ENCODE data around the gene PDSS2. TPM values are rescaled to one million over a fixed set of nuclear protein-coding genes. Genes with fewer than 3 reads are reported as not detected.
"Not testable (repeated sequence)": the region's sequence is repeated elsewhere in the genome, so short reads cannot be mapped to it uniquely, and the experiment has no call there.

The PDSS2 gene
- total RNA-seq, 1 donor from 2014 or later = 14.9 TPM

- H3K4me1 Mint-ChIP-seq = peaks cover 17% of the 10 kb centered on the region
- H3K27ac Mint-ChIP-seq (ENCODE audit: unreplicated experiment) = peak within 1 kb of the TSS; percentile 97
- DNase-seq (ENCODE audit: low read depth, low spot score) = peak; percentile 76
- H3K9me3 Mint-ChIP-seq = no peaks in the 10 kb centered on the region
- H3K27me3 Mint-ChIP-seq (ENCODE audit: low read depth) = peaks cover 30% of the 10 kb centered on the region
- TF ChIP-seq CTCF (conservative IDR thresholded peaks at IDR 0.05) = peak; percentile 41
- no peaks in the 10 kb centered on the region for H3K36me3 Mint-ChIP-seq (ENCODE audit: low read depth)
- peak within 1 kb of the TSS; percentile 100 for H3K4me3 Mint-ChIP-seq
Observed at GRCh38 chr6:107489636-107490565, 30.5 kb upstream of the PDSS2 start, which contains the start of gene SOBP. SOBP (plus strand) TSS chr6:107490117; CDS start chr6:107490617, 500 bp downstream.

GRCh38 chr6:107488875-107489635 lies 29.7 kb upstream of the PDSS2 start:
- peak overlapping the region; percentile 97 for H3K27ac Mint-ChIP-seq (ENCODE audit: unreplicated experiment)
- no peak for TF ChIP-seq CTCF (conservative IDR thresholded peaks at IDR 0.05)
- no peaks in the 10 kb centered on the region for H3K36me3 Mint-ChIP-seq (ENCODE audit: low read depth)
- DNase-seq (ENCODE audit: low read depth, low spot score) = peak; percentile 53
- peak overlapping the region; percentile 100 for H3K4me3 Mint-ChIP-seq
- H3K4me1 Mint-ChIP-seq = peaks cover 13% of the 10 kb centered on the region
- peaks cover 30% of the 10 kb centered on the region for H3K27me3 Mint-ChIP-seq (ENCODE audit: low read depth)
- H3K9me3 Mint-ChIP-seq = no peaks in the 10 kb centered on the region

GRCh38 chr6:107488174-107488874 lies 29.0 kb upstream of the PDSS2 start:
- no peak for DNase-seq (ENCODE audit: low read depth, low spot score)
- H3K36me3 Mint-ChIP-seq (ENCODE audit: low read depth) = no peaks in the 10 kb centered on the region
- H3K27ac Mint-ChIP-seq (ENCODE audit: unreplicated experiment) = peak overlapping the region; percentile 97
- TF ChIP-seq CTCF (conservative IDR thresholded peaks at IDR 0.05) = no peak
- no peaks in the 10 kb centered on the region for H3K9me3 Mint-ChIP-seq
- peak overlapping the region; percentile 100 for H3K4me3 Mint-ChIP-seq
- H3K27me3 Mint-ChIP-seq (ENCODE audit: low read depth) = peaks cover 30% of the 10 kb centered on the region
- peaks cover 13% of the 10 kb centered on the region for H3K4me1 Mint-ChIP-seq

GRCh38 chr6:107485157-107485556 lies 25.8 kb upstream of the PDSS2 start:
- no peaks in the 10 kb centered on the region for H3K36me3 Mint-ChIP-seq (ENCODE audit: low read depth)
- no peak overlapping the region for H3K4me3 Mint-ChIP-seq
- no peak overlapping the region for H3K27ac Mint-ChIP-seq (ENCODE audit: unreplicated experiment)
- H3K27me3 Mint-ChIP-seq (ENCODE audit: low read depth) = peaks cover 34% of the 10 kb centered on the region
- no peak for DNase-seq (ENCODE audit: low read depth, low spot score)
- peaks cover 13% of the 10 kb centered on the region for H3K4me1 Mint-ChIP-seq
- TF ChIP-seq CTCF (conservative IDR thresholded peaks at IDR 0.05) = no peak
- H3K9me3 Mint-ChIP-seq = no peaks in the 10 kb centered on the region

- H3K9me3 Mint-ChIP-seq = no peaks in the 10 kb centered on the region
- no peak for TF ChIP-seq CTCF (conservative IDR thresholded peaks at IDR 0.05)
- no peak overlapping the region for H3K27ac Mint-ChIP-seq (ENCODE audit: unreplicated experiment)
- H3K4me3 Mint-ChIP-seq = no peak overlapping the region
- H3K27me3 Mint-ChIP-seq (ENCODE audit: low read depth) = peaks cover 4% of the 10 kb centered on the region
- DNase-seq (ENCODE audit: low read depth, low spot score) = no peak
- H3K36me3 Mint-ChIP-seq (ENCODE audit: low read depth) = no peaks in the 10 kb centered on the region
- no peaks in the 10 kb centered on the region for H3K4me1 Mint-ChIP-seq
Observed at GRCh38 chr6:107479089-107479690, 19.8 kb upstream of the PDSS2 start.

- H3K9me3 Mint-ChIP-seq; H3K27me3 Mint-ChIP-seq (ENCODE audit: low read depth); DNase-seq (ENCODE audit: low read depth, low spot score); H3K4me1 Mint-ChIP-seq; H3K36me3 Mint-ChIP-seq (ENCODE audit: low read depth); H3K27ac Mint-ChIP-seq (ENCODE audit: unreplicated experiment); H3K4me3 Mint-ChIP-seq: not testable (repeated sequence)
Observed at GRCh38 chr6:107475826-107476225, 16.5 kb upstream of the PDSS2 start.

- not testable (repeated sequence) for H3K4me3 Mint-ChIP-seq; DNase-seq (ENCODE audit: low read depth, low spot score); H3K4me1 Mint-ChIP-seq; H3K36me3 Mint-ChIP-seq (ENCODE audit: low read depth); H3K27me3 Mint-ChIP-seq (ENCODE audit: low read depth); H3K27ac Mint-ChIP-seq (ENCODE audit: unreplicated experiment); H3K9me3 Mint-ChIP-seq
Observed at GRCh38 chr6:107475360-107475759, 16.0 kb upstream of the PDSS2 start.

Data from neural crest cell (in vitro differentiated cells).